Loucy (cell line): ENCODE results near the gene MYCBPAP.

Experiments used
- H2AFZ ChIP-seq: fragments of 200-600 bp; sonication (generic); 2 replicates; pipeline ENCODE4 v1.6.0; 2016; ENCODE audit warnings: antibody characterized with exemption, mild to moderate bottlenecking, low read length, moderate library complexity
- H3F3A ChIP-seq: fragments of 200-600 bp; 2 replicates; pipeline ENCODE4 v1.6.0; 2016; ENCODE audit warnings: antibody characterized with exemption, low read depth, mild to moderate bottlenecking
- H3K27me3 ChIP-seq: fragments of 200-600 bp; sonication (generic); 2 replicates; pipeline ENCODE4 v1.6.1; 2014; ENCODE audit warnings: low read length, mild to moderate bottlenecking; ENCODE audit not compliant: insufficient read depth, poor library complexity, severe bottlenecking
- H3K36me3 ChIP-seq: fragments of 200-600 bp; sonication (generic); 2 replicates; pipeline ENCODE4 v1.6.1; 2016; ENCODE audit warnings: low read length; ENCODE audit not compliant: insufficient read depth
- H3K4me1 ChIP-seq: fragments of 200-600 bp; sonication (generic); 2 replicates; pipeline ENCODE4 v1.5.1; 2014; ENCODE audit warnings: low read length, mild to moderate bottlenecking; ENCODE audit not compliant: insufficient read depth, poor library complexity, severe bottlenecking
- H3K4me2 ChIP-seq: fragments of 200-600 bp; sonication (generic); 2 replicates; pipeline ENCODE4 v1.6.0; 2014; ENCODE audit warnings: antibody characterized with exemption, low read length, low read depth, mild to moderate bottlenecking; ENCODE audit not compliant: poor library complexity, severe bottlenecking
- H3K4me3 ChIP-seq: fragments of 200-600 bp; sonication (generic); 2 replicates; pipeline ENCODE4 v1.5.1; 2014; ENCODE audit warnings: low read length, mild to moderate bottlenecking, mixed read lengths; ENCODE audit not compliant: poor library complexity, severe bottlenecking
- H3K79me2 ChIP-seq: fragments of 200-600 bp; sonication (generic); 2 replicates; pipeline ENCODE4 v1.6.1; 2014; ENCODE audit warnings: low read length; ENCODE audit not compliant: insufficient read depth
- H3K9ac ChIP-seq: fragments of 200-600 bp; sonication (generic); 2 replicates; pipeline ENCODE4 v1.6.0; 2014; ENCODE audit warnings: mild to moderate bottlenecking, low read depth, low read length, moderate library complexity; ENCODE audit not compliant: poor library complexity, severe bottlenecking
- H3K9me2 ChIP-seq: fragments of 200-600 bp; sonication (generic); replicated peaks from 2 replicates; pipeline ENCODE4 v1.6.1; 2016; ENCODE audit warnings: low read depth, low read length, mixed read lengths
- H3K9me3 ChIP-seq: fragments of 200-600 bp; sonication (generic); 2 replicates; pipeline ENCODE4 v1.6.1; 2014; ENCODE audit warnings: mild to moderate bottlenecking, antibody characterized with exemption, low read length, low read depth; ENCODE audit not compliant: insufficient read depth
- H4K20me1 ChIP-seq: fragments of 200-600 bp; sonication (generic); 2 replicates; pipeline ENCODE4 v1.6.0; 2014; ENCODE audit warnings: antibody characterized with exemption, low read length, mild to moderate bottlenecking; ENCODE audit not compliant: insufficient read depth, poor library complexity, severe bottlenecking
- EZH2phosphoT487 ChIP-seq: fragments of 200-600 bp; IDR thresholded peaks from 2 replicates; pipeline ENCODE4 v1.6.1; 2018; ENCODE audit warnings: antibody characterized with exemption, mild to moderate bottlenecking, moderate library complexity, borderline replicate concordance
- TF ChIP-seq, protein P1 (sequence below): fragments of 200-600 bp; sonication (generic); conservative IDR thresholded peaks from 2 replicates; pipeline ENCODE4 v1.5.1; 2014; ENCODE audit warnings: mild to moderate bottlenecking, antibody characterized with exemption, low read length

Gene MYCBPAP

GRCh38 chr17:50459756-50460155 is 48.5 kb upstream of the MYCBPAP start:
- TF ChIP-seq, protein P1, sequence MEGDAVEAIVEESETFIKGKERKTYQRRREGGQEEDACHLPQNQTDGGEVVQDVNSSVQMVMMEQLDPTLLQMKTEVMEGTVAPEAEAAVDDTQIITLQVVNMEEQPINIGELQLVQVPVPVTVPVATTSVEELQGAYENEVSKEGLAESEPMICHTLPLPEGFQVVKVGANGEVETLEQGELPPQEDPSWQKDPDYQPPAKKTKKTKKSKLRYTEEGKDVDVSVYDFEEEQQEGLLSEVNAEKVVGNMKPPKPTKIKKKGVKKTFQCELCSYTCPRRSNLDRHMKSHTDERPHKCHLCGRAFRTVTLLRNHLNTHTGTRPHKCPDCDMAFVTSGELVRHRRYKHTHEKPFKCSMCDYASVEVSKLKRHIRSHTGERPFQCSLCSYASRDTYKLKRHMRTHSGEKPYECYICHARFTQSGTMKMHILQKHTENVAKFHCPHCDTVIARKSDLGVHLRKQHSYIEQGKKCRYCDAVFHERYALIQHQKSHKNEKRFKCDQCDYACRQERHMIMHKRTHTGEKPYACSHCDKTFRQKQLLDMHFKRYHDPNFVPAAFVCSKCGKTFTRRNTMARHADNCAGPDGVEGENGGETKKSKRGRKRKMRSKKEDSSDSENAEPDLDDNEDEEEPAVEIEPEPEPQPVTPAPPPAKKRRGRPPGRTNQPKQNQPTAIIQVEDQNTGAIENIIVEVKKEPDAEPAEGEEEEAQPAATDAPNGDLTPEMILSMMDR = no peak
- TF ChIP-seq EZH2phosphoT487 = no peak
- H3K9me3 ChIP-seq = no peaks in the 10 kb centered on the region
- H3K4me2 ChIP-seq = no peak overlapping the region
- H3K4me1 ChIP-seq = no peaks in the 10 kb centered on the region
- no peak overlapping the region for H2AFZ ChIP-seq
- H3K27me3 ChIP-seq = no peaks in the 10 kb centered on the region
- H3F3A ChIP-seq = no peaks in the 10 kb centered on the region
- H3K36me3 ChIP-seq = no peaks in the 10 kb centered on the region
- H4K20me1 ChIP-seq = no peaks in the 10 kb centered on the region
- H3K9ac ChIP-seq = no peak overlapping the region
- H3K79me2 ChIP-seq = no peaks in the 10 kb centered on the region
- H3K4me3 ChIP-seq = no peak overlapping the region
- no peaks in the 10 kb centered on the region for H3K9me2 ChIP-seq

- Histone ChIP-seq H3K36me3 (no peaks in the 10 kb centered on the region), H3K9me3 (no peaks in the 10 kb centered on the region), H3K4me1 (no peaks in the 10 kb centered on the region), H4K20me1 (no peaks in the 10 kb centered on the region), H3K4me3 (no peak overlapping the region), H3K27me3 (no peaks in the 10 kb centered on the region), H3K79me2 (no peaks in the 10 kb centered on the region), H3K9ac (no peak overlapping the region), H3F3A (no peaks in the 10 kb centered on the region), H3K4me2 (no peak overlapping the region), H2AFZ (no peak overlapping the region), H3K9me2 (no peaks in the 10 kb centered on the region)
- TF ChIP-seq EZH2phosphoT487 = no peak
- TF ChIP-seq, protein P1 = no peak
Measured at GRCh38 chr17:50460831-50461526, 47.3 kb upstream of the MYCBPAP start.

- no peak overlapping the region for H2AFZ ChIP-seq
- no peaks in the 10 kb centered on the region for H3K4me1 ChIP-seq
- no peaks in the 10 kb centered on the region for H3K36me3 ChIP-seq
- no peaks in the 10 kb centered on the region for H4K20me1 ChIP-seq
- H3K79me2 ChIP-seq = no peaks in the 10 kb centered on the region
- no peaks in the 10 kb centered on the region for H3F3A ChIP-seq
- no peak overlapping the region for H3K4me2 ChIP-seq
- H3K9me2 ChIP-seq = no peaks in the 10 kb centered on the region
- H3K9ac ChIP-seq = no peak overlapping the region
- no peak overlapping the region for H3K4me3 ChIP-seq
- no peaks in the 10 kb centered on the region for H3K9me3 ChIP-seq
- TF ChIP-seq, protein P1 = no peak
- no peak for TF ChIP-seq EZH2phosphoT487
- no peaks in the 10 kb centered on the region for H3K27me3 ChIP-seq
Measured at GRCh38 chr17:50461550-50462132, 46.6 kb upstream of the MYCBPAP start.
